ENCODE data around the gene ASTN1. TPM values are rescaled to one million over a fixed set of nuclear protein-coding genes. Genes with fewer than 3 reads are reported as not detected.

Gene ASTN1
- total RNA-seq, 1 donor = not detected

- H3K27ac ChIP-seq (ENCODE audit: low read depth, low read length) = no peak overlapping the region
- no peak overlapping the region for H3K4me2 ChIP-seq (ENCODE audit: insufficient read depth, low read length)
- no peaks in the 10 kb centered on the region for H3K36me3 ChIP-seq (ENCODE audit: insufficient read depth, low read length)
- DNase-seq (ENCODE audit: insufficient read length, low spot score, missing footprints) = no peak
- TF ChIP-seq CTCF (IDR thresholded peaks at IDR 0.05; ENCODE audit: extremely low read depth, low read depth, low read length) = no peak
- peaks cover 40% of the 10 kb centered on the region for H3K27me3 ChIP-seq (ENCODE audit: insufficient read depth, low read length)
- H3K4me3 ChIP-seq (ENCODE audit: insufficient read depth, low read length) = no peak overlapping the region
- no peaks in the 10 kb centered on the region for H4K20me1 ChIP-seq (ENCODE audit: insufficient read depth, low read length)
- no peaks in the 10 kb centered on the region for H3K4me1 ChIP-seq (ENCODE audit: insufficient read depth, low read length)
- H3K9me3 ChIP-seq (ENCODE audit: low read depth, low read length) = no peaks in the 10 kb centered on the region
- no peaks in the 10 kb centered on the region for H3K79me2 ChIP-seq (ENCODE audit: insufficient read depth, low read length)
- no peak overlapping the region for H2AFZ ChIP-seq (ENCODE audit: low read length)
Observed at GRCh38 chr1:177172866-177173265, 8.4 kb upstream of the ASTN1 start.

GRCh38 chr1:177172272-177172671, 7.8 kb upstream of the ASTN1 start:
- Histone ChIP-seq H3K79me2 (ENCODE audit: insufficient read depth, low read length) (no peaks in the 10 kb centered on the region), H3K36me3 (ENCODE audit: insufficient read depth, low read length) (no peaks in the 10 kb centered on the region), H3K27ac (ENCODE audit: low read depth, low read length) (no peak overlapping the region), H3K4me1 (ENCODE audit: insufficient read depth, low read length) (no peaks in the 10 kb centered on the region), H4K20me1 (ENCODE audit: insufficient read depth, low read length) (no peaks in the 10 kb centered on the region), H3K4me3 (ENCODE audit: insufficient read depth, low read length) (no peak overlapping the region), H3K4me2 (ENCODE audit: insufficient read depth, low read length) (no peak overlapping the region), H2AFZ (ENCODE audit: low read length) (no peak overlapping the region), H3K27me3 (ENCODE audit: insufficient read depth, low read length) (peaks cover 42% of the 10 kb centered on the region), H3K9me3 (ENCODE audit: low read depth, low read length) (no peaks in the 10 kb centered on the region)
- no peak for TF ChIP-seq CTCF (IDR thresholded peaks at IDR 0.05; ENCODE audit: extremely low read depth, low read depth, low read length)
- DNase-seq (ENCODE audit: insufficient read length, low spot score, missing footprints) = peak; percentile 75

GRCh38 chr1:177171536-177172123, 7.1 kb upstream of the ASTN1 start:
- Histone ChIP-seq H3K4me3 (ENCODE audit: insufficient read depth, low read length) (peak overlapping the region; percentile 48), H3K9me3 (ENCODE audit: low read depth, low read length) (no peaks in the 10 kb centered on the region), H3K4me1 (ENCODE audit: insufficient read depth, low read length) (no peaks in the 10 kb centered on the region), H2AFZ (ENCODE audit: low read length) (no peak overlapping the region), H3K4me2 (ENCODE audit: insufficient read depth, low read length) (peak overlapping the region; percentile 71), H4K20me1 (ENCODE audit: insufficient read depth, low read length) (no peaks in the 10 kb centered on the region), H3K27me3 (ENCODE audit: insufficient read depth, low read length) (peaks cover 42% of the 10 kb centered on the region), H3K36me3 (ENCODE audit: insufficient read depth, low read length) (no peaks in the 10 kb centered on the region), H3K79me2 (ENCODE audit: insufficient read depth, low read length) (no peaks in the 10 kb centered on the region), H3K27ac (ENCODE audit: low read depth, low read length) (no peak overlapping the region)
- peak; percentile 77 for DNase-seq (ENCODE audit: insufficient read length, low spot score, missing footprints)
- TF ChIP-seq CTCF (IDR thresholded peaks at IDR 0.05; ENCODE audit: extremely low read depth, low read depth, low read length) = no peak

- Histone ChIP-seq H3K36me3 (ENCODE audit: insufficient read depth, low read length) (no peaks in the 10 kb centered on the region), H3K79me2 (ENCODE audit: insufficient read depth, low read length) (no peaks in the 10 kb centered on the region), H3K4me3 (ENCODE audit: insufficient read depth, low read length) (peak within 1 kb of the TSS; percentile 48), H3K27ac (ENCODE audit: low read depth, low read length) (no peak within 1 kb of the TSS), H3K4me2 (ENCODE audit: insufficient read depth, low read length) (peak within 1 kb of the TSS; percentile 71), H4K20me1 (ENCODE audit: insufficient read depth, low read length) (no peaks in the 10 kb centered on the region), H3K27me3 (ENCODE audit: insufficient read depth, low read length) (peaks cover 42% of the 10 kb centered on the region), H3K4me1 (ENCODE audit: insufficient read depth, low read length) (no peaks in the 10 kb centered on the region), H2AFZ (ENCODE audit: low read length) (peak within 1 kb of the TSS; percentile 67), H3K9me3 (ENCODE audit: low read depth, low read length) (no peaks in the 10 kb centered on the region)
- peak; percentile 80 for DNase-seq (ENCODE audit: insufficient read length, low spot score, missing footprints)
- no peak for TF ChIP-seq CTCF (IDR thresholded peaks at IDR 0.05; ENCODE audit: extremely low read depth, low read depth, low read length)
Observed at GRCh38 chr1:177170756-177171535, 6.4 kb upstream of the ASTN1 start, which contains the start of gene BRINP2. TSS of gene BRINP2 (plus strand) at chr1:177170958. CDS start at chr1:177229877, 58,919 bp downstream.

Measured in osteoblast (primary cell).